Measurements from ENCODE around the gene UBE2D2.
A peak's percentile ranks its signal among the peaks of the same experiment; 100 is the strongest.

UBE2D2 gene

GRCh38 chr5:139668924-139669661 lies 108.0 kb downstream of the UBE2D2 start:
- no peak for DNase-seq
- intact Hi-C loops (cut with DNase I): no loop called here

GRCh38 chr5:139669662-139670368 lies 108.7 kb downstream of the UBE2D2 start:
- no peak for DNase-seq
- intact Hi-C loops (cut with DNase I): no loop called here

GRCh38 chr5:139670369-139671095 lies 109.4 kb downstream of the UBE2D2 start:
- intact Hi-C loops (cut with DNase I): no loop called here
- no peak for DNase-seq

GRCh38 chr5:139671096-139671841 lies 110.1 kb downstream of the UBE2D2 start:
- intact Hi-C loops (cut with DNase I): no loop called here
- DNase-seq: peak; percentile 76 to 98 (median 84)

- DNase-seq: no peak
- intact Hi-C loops (cut with DNase I): no loop called here
These were observed 114.1 kb downstream of the UBE2D2 start for GRCh38 chr5:139675213-139675612.

- intact Hi-C loops (cut with DNase I): no loop called here
- DNase-seq: no peak
These were observed 114.7 kb downstream of the UBE2D2 start for GRCh38 chr5:139675825-139676224.

DNA sequence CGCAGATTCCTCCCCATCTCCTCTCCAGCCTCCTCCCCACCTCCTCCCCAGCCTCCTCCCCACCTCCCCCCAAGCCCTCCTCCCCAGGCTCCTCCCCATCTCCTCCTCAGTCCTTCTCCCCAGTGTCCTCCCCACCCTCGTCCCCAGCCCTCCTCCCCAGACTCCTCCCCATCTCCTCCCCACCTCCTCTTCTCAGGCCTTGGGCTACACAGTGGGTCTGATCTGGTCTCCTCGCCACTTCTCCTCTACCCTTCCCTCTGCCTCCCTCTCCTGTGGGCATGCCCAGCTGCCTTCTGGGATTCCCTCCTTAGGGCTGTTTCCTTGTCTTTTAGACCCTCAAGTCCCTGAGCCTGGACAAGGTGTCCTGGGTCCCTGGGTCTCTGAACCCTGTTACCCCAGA lies 115.3 kb downstream of the UBE2D2 start:
- no peak for DNase-seq
- intact Hi-C loops (cut with DNase I): no loop called here

DNA sequence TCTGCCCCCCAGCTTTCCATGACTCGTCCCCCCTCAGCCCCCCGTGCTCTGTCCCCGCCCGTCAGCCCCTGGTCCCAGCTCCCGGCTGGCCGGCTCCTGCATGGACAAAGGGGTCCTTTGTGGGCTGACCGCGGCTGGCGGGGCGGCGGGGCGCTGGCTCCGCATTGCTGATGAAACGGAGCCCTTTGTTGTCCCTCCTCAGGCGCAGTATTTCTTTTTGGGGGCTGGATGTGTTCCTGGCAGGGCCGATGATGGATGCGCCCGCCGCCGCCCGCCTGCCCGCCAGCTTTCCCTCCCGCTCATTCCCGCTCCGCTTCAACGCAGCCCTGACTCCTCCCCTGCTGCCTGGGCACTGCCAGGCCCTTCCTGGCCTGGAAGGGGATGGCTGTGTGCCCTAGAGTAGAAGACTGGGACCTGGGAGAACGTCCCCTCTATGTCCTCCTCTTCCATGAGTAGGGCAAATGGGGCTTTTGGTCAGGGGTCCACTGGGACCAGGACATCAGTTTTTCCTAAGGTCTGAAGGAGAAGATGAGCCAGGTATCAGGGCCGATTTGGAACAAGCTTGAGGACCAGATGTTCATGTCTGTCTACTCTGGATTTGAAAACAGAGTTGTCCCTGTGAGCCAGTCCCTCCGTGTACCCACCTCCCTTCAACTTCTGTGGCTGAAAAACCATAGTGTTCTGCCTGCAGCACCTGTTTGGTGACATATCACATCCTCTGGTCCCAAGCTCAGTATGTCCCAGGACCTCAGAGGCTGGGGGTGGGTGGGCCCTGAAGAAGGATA lies 116.0 kb downstream of the UBE2D2 start:
- intact Hi-C loops (cut with DNase I): no loop called here
- peak; percentile 84 to 98 (median 89) for DNase-seq

Measured in posterior cingulate gyrus (tissue), 11 donors.